ENCODE measurements around the gene UBC. TPM values are rescaled to one million over a fixed set of nuclear protein-coding genes. Genes with fewer than 3 reads are reported as not detected.
A peak's percentile ranks its signal among the peaks of the same experiment; 100 is the strongest.

UBC gene
- total RNA-seq, 1 experiment from 2014 or later, result 1,259 TPM

- ATAC-seq (no peak), DNase-seq (ENCODE audit: low read depth, low spot score) (no peak)
- Histone ChIP-seq H2AFZ (ENCODE audit: low read depth, low read length, poor library complexity, severe bottlenecking) (no peak overlapping the region), H3K9ac (ENCODE audit: low read length) (peak overlapping the region; percentile 92), H4K20me1 (ENCODE audit: insufficient read depth) (no peaks in the 10 kb centered on the region), H3K4me2 (ENCODE audit: low read length) (peak overlapping the region; percentile 79), H3K27me3 (ENCODE audit: insufficient read depth, low read length) (no peaks in the 10 kb centered on the region), H3K4me3 (replicated peaks in 1 of 2; ENCODE audit: low read depth in 1 of 2, low read length in 2 of 2) (peak overlapping the region; percentile 68 to 92), H3K79me2 (ENCODE audit: insufficient read depth, low read length) (peaks cover 61% of the 10 kb centered on the region), H3K36me3 (ENCODE audit: control insufficient read depth in 1 of 2, insufficient read depth in 2 of 2, low read length in 2 of 2) (peaks cover 12% of the 10 kb centered on the region in 2 experiments), H3K9me3 (ENCODE audit: control insufficient read depth in 1 of 2, insufficient read depth in 1 of 2, low read depth in 1 of 2, low read length in 2 of 2) (no peaks in the 10 kb centered on the region), H3K4me1 (ENCODE audit: control insufficient read depth in 1 of 2, insufficient read depth in 2 of 2, low read length in 2 of 2) (peaks cover 20 to 32% of the 10 kb centered on the region in 2 experiments), H3K9me2 (ENCODE audit: insufficient read depth) (no peaks in the 10 kb centered on the region), H3K27ac (ENCODE audit: low read depth, low read length) (peak overlapping the region; percentile 93)
- intact Hi-C loops (cut with micrococcal nuclease), result no loop called here
- CTCF ChIA-PET, result interaction anchor here (0.9 kb wide), 1 partner anchor 43 kb away, joined by 5 read pairs; no protein-coding TSS in a partner anchor
- TF ChIP-seq MAX (IDR thresholded peaks at IDR 0.05) (no peak), JUND (IDR thresholded peaks at IDR 0.05) (no peak), TCF7L2 (IDR thresholded peaks at IDR 0.05; ENCODE audit: borderline replicate concordance, extremely low read depth, insufficient read depth, insufficient read length) (no peak), ZFX (IDR thresholded peaks at IDR 0.05) (no peak), POLR2A (IDR thresholded peaks at IDR 0.05; ENCODE audit: borderline replicate concordance, extremely low read depth, insufficient read depth, insufficient read length) (no peak), CBX3 (IDR thresholded peaks at IDR 0.05; ENCODE audit: low read depth) (no peak), YY1 (IDR thresholded peaks at IDR 0.05; ENCODE audit: extremely low read depth, insufficient replicate concordance, low read depth, low read length) (no peak), EZH2 (IDR thresholded peaks at IDR 0.05) (no peak), CEBPB (IDR thresholded peaks at IDR 0.05; ENCODE audit: low read depth) (no peak), EZH2phosphoT487 (IDR thresholded peaks at IDR 0.05; ENCODE audit: borderline replicate concordance) (no peak), POLR2AphosphoS5 (IDR thresholded peaks at IDR 0.05; ENCODE audit: low read depth, low read length) (no peak), REST (IDR thresholded peaks at IDR 0.05; ENCODE audit: low read depth) (no peak), EGR1 (IDR thresholded peaks at IDR 0.05; ENCODE audit: low read depth) (no peak), SIN3A (IDR thresholded peaks at IDR 0.05; ENCODE audit: low read depth) (no peak), FOSL1 (IDR thresholded peaks at IDR 0.05; ENCODE audit: low read depth) (no peak)
- RAD21 ChIA-PET (ENCODE audit: low non-redundant PET in 1 of 2, low total read pairs in 2 of 2, uncharacterized antibody in 2 of 2, unreplicated experiment in 2 of 2), result no interaction called here
- POLR2A ChIA-PET, result interaction anchor here (1.2 to 2.0 kb wide), 2 partner anchors 18 to 52 kb away, joined by 4 to 7 read pairs; partner anchors contain the start of gene UBC
- BruUV-seq (replicated peaks), result TSS peak; percentile 55
Measured at GRCh38 chr12:124861898-124862676, 52.4 kb downstream of the UBC start.

Small RNA genes lying within 50 kb of the gene (microRNA-seq; reads per million reads assigned to microRNA genes)
- gene MIR5188 (ENCODE audit: borderline number of aligned reads), result not detected

Other genes with a start within 250 kb of the UBC start
- gene SCARB1, start 50.8 kb downstream of the UBC start, total RNA-seq (2021; ENCODE audit: unreplicated experiment), result 95.5 TPM
- gene DHX37, start 74.5 kb upstream of the UBC start, total RNA-seq (2021; ENCODE audit: unreplicated experiment), result 42.6 TPM
- 40.1 TPM for gene BRI3BP, start 79.0 kb upstream of the UBC start, total RNA-seq (2021; ENCODE audit: unreplicated experiment)
- gene AACS, start 150.8 kb upstream of the UBC start, total RNA-seq (2021; ENCODE audit: unreplicated experiment), result 16.0 TPM